HEK293 (cell line): ENCODE results near the gene UBE2E1.

Experiments
- CTCF ChIA-PET: fragments of 350-600 bp; formaldehyde crosslinking; extraction: SDS; loops from one replicate; lab custom pipeline; 2021; ENCODE audit warnings: antibody characterized with exemption; lab: Yijun Ruan, JAX
- POLR2A ChIA-PET: fragments of 300-600 bp; formaldehyde crosslinking; extraction: SDS; loops from one replicate; lab custom pipeline; 2020; ENCODE audit warnings: antibody characterized with exemption, inconsistent platforms; lab: Yijun Ruan, JAX
- H3K27ac ChIP-seq: fragments of 200-500 bp; sonication (Bioruptor generic); 2 replicates; pipeline ENCODE4 v1.5.1; 2014; ENCODE audit warnings: low read depth, low read length, control low read depth, inconsistent platforms; ENCODE audit errors: extremely low read depth
- H3K36me3 ChIP-seq, 2 experiments: fragments of 200-500 bp in 1 of 2; sonication (Bioruptor generic) in 1 of 2; 1 replicate in 1 of 2; 2 replicates in 1 of 2; pipeline ENCODE4 v1.5.1; 2014 to 2017; ENCODE audit warnings: inconsistent platforms in 2 of 2, low read length in 2 of 2; ENCODE audit not compliant: control insufficient read depth in 2 of 2, insufficient read depth in 1 of 2
- H3K4me1 ChIP-seq: fragments of 200-500 bp; sonication (Bioruptor generic); 2 replicates; pipeline ENCODE4 v1.5.1; 2014; ENCODE audit warnings: mild to moderate bottlenecking, low read length, inconsistent platforms; ENCODE audit not compliant: control insufficient read depth, insufficient read depth
- H3K4me3 ChIP-seq: 2 replicates; pipeline ENCODE4 v1.5.1; 2011; ENCODE audit warnings: low read depth, mild to moderate bottlenecking, control low read depth, low read length, moderate library complexity
- H3K9me3 ChIP-seq: fragments of 200-500 bp; sonication (Bioruptor generic); 2 replicates; pipeline ENCODE4 v1.5.1; 2014; ENCODE audit warnings: low read depth, low read length, inconsistent platforms; ENCODE audit not compliant: control insufficient read depth, insufficient read depth
- EGR2 ChIP-seq: fragments of 450-650 bp; formaldehyde crosslinking; IDR thresholded peaks from 2 replicates; pipeline ENCODE4 v1.5.1; 2016; ENCODE audit warnings: low read depth, missing biosample characterization, missing genetic modification characterization
- GLIS1 ChIP-seq: fragments of 450-650 bp; formaldehyde crosslinking; IDR thresholded peaks from 2 replicates; pipeline ENCODE4 v1.5.1; 2016; ENCODE audit warnings: missing biosample characterization, missing genetic modification characterization
- HOXC10 ChIP-seq: sonication (generic); formaldehyde crosslinking; IDR thresholded peaks from 2 replicates; pipeline ENCODE4 v1.8.1; 2023; ENCODE audit warnings: mild to moderate bottlenecking, missing genetic modification reagents
- KLF1 ChIP-seq: fragments of 450-650 bp; formaldehyde crosslinking; IDR thresholded peaks from 2 replicates; pipeline ENCODE4 v1.5.1; 2016; ENCODE audit warnings: missing biosample characterization, missing genetic modification characterization
- YY2 ChIP-seq: fragments of 450-650 bp; formaldehyde crosslinking; IDR thresholded peaks from 2 replicates; pipeline ENCODE4 v1.5.1; 2016; ENCODE audit warnings: missing biosample characterization, missing genetic modification characterization
- ZFP3 ChIP-seq: fragments of 450-650 bp; formaldehyde crosslinking; IDR thresholded peaks from 2 replicates; pipeline ENCODE4 v1.5.1; 2016; ENCODE audit warnings: low read depth, missing biosample characterization, missing genetic modification characterization
- ZNF133 ChIP-seq: fragments of 450-650 bp; formaldehyde crosslinking; IDR thresholded peaks from 2 replicates; pipeline ENCODE4 v1.5.1; 2016; ENCODE audit warnings: missing biosample characterization, missing genetic modification characterization
- ZNF138 ChIP-seq: fragments of 450-650 bp; formaldehyde crosslinking; IDR thresholded peaks from 2 replicates; pipeline ENCODE4 v1.5.1; 2016; ENCODE audit warnings: missing biosample characterization, missing genetic modification characterization, borderline replicate concordance
- ZNF148 ChIP-seq: fragments of 450-650 bp; formaldehyde crosslinking; IDR thresholded peaks from 2 replicates; pipeline ENCODE4 v1.5.0; 2017; ENCODE audit warnings: missing biosample characterization, missing genetic modification characterization, borderline replicate concordance
- ZNF23 ChIP-seq: fragments of 450-650 bp; formaldehyde crosslinking; IDR thresholded peaks from 2 replicates; pipeline ENCODE4 v1.5.1; 2016; ENCODE audit warnings: missing biosample characterization, missing genetic modification characterization, borderline replicate concordance
- ZNF26 ChIP-seq: fragments of 450-650 bp; formaldehyde crosslinking; IDR thresholded peaks from 2 replicates; pipeline ENCODE4 v1.5.1; 2016; ENCODE audit warnings: missing biosample characterization, missing genetic modification characterization
- ZNF266 ChIP-seq: fragments of 450-650 bp; formaldehyde crosslinking; IDR thresholded peaks from 2 replicates; pipeline ENCODE4 v1.5.1; 2016; ENCODE audit warnings: missing biosample characterization, missing genetic modification characterization, low read depth
- ZNF274 ChIP-seq, 2 experiments: fragments of 200-500 bp in 1 of 2; fragments of 450-650 bp in 1 of 2; sonication (Bioruptor generic) in 1 of 2; formaldehyde crosslinking in 1 of 2; IDR thresholded peaks; 2 replicates each; pipeline versions ENCODE4 v1.5.1 to v1.6.1; 2014 to 2016; ENCODE audit warnings: borderline replicate concordance in 1 of 2, inconsistent platforms in 1 of 2, low read length in 1 of 2, missing biosample characterization in 1 of 2, missing genetic modification characterization in 1 of 2
- ZNF292 ChIP-seq: fragments of 450-650 bp; formaldehyde crosslinking; IDR thresholded peaks from 2 replicates; pipeline ENCODE4 v1.5.1; 2016; ENCODE audit warnings: low read depth, missing biosample characterization, missing genetic modification characterization, borderline replicate concordance
- ZNF350 ChIP-seq: fragments of 450-650 bp; formaldehyde crosslinking; IDR thresholded peaks from 2 replicates; pipeline ENCODE4 v1.5.0; 2017; ENCODE audit warnings: missing biosample characterization, mild to moderate bottlenecking, missing genetic modification characterization
- ZNF366 ChIP-seq: fragments of 450-650 bp; formaldehyde crosslinking; conservative IDR thresholded peaks from 2 replicates; pipeline ENCODE4 v1.5.1; 2016; ENCODE audit warnings: missing biosample characterization, missing genetic modification characterization
- ZNF423 ChIP-seq: fragments of 450-650 bp; formaldehyde crosslinking; IDR thresholded peaks from 2 replicates; pipeline ENCODE4 v1.5.1; 2016; ENCODE audit warnings: missing biosample characterization, missing genetic modification characterization
- ZNF514 ChIP-seq: fragments of 450-650 bp; formaldehyde crosslinking; IDR thresholded peaks from 2 replicates; pipeline ENCODE4 v1.5.1; 2016; ENCODE audit warnings: missing biosample characterization, missing genetic modification characterization
- ZNF529 ChIP-seq: fragments of 450-650 bp; formaldehyde crosslinking; IDR thresholded peaks from 2 replicates; pipeline ENCODE4 v1.5.1; 2017; ENCODE audit warnings: missing genetic modification characterization, missing biosample characterization; ENCODE audit not compliant: insufficient replicate concordance
- ZNF555 ChIP-seq: fragments of 450-650 bp; formaldehyde crosslinking; conservative IDR thresholded peaks from 2 replicates; pipeline ENCODE4 v1.5.1; 2017; ENCODE audit warnings: missing biosample characterization, mild to moderate bottlenecking, missing genetic modification characterization, inconsistent platforms
- ZNF624 ChIP-seq: fragments of 450-650 bp; formaldehyde crosslinking; IDR thresholded peaks from 2 replicates; pipeline ENCODE4 v1.5.1; 2017; ENCODE audit warnings: missing biosample characterization, missing genetic modification characterization
- ZNF629 ChIP-seq: fragments of 450-650 bp; formaldehyde crosslinking; IDR thresholded peaks from 2 replicates; pipeline ENCODE4 v1.5.1; 2017; ENCODE audit warnings: missing biosample characterization, missing genetic modification characterization
- ZNF664 ChIP-seq: fragments of 450-650 bp; formaldehyde crosslinking; IDR thresholded peaks from 2 replicates; pipeline ENCODE4 v1.5.1; 2016; ENCODE audit warnings: missing biosample characterization, missing genetic modification characterization

The UBE2E1 gene

GRCh38 chr3:23931597-23931996 is 125.8 kb downstream of the UBE2E1 start:
- TF ChIP-seq ZNF629 (tag by site-specific recombination) = no peak
- TF ChIP-seq ZNF555 (tag by site-specific recombination) = no peak
- peak; percentile 43; the same call in 1 of the 2 replicates for TF ChIP-seq ZNF366 (tag by site-specific recombination)
- TF ChIP-seq ZNF26 = no peak
- no peak for TF ChIP-seq ZNF423 (tag by site-specific recombination)
- no peak for TF ChIP-seq ZNF664 (tag by site-specific recombination)
- no peak for TF ChIP-seq HOXC10
- no peak for TF ChIP-seq ZNF23 (tag by site-specific recombination)
- TF ChIP-seq, all 188 proteins: peak for 1
- ChIA-PET POLR2A (interaction anchor here (1.7 kb wide), 1 partner anchor 15 kb away, joined by 3 read pairs; the partner anchor contains the start of genes NKIRAS1 and RPL15), CTCF (no interaction called here)
- no peaks in the 10 kb centered on the region for H3K4me1 ChIP-seq
- no peak overlapping the region for H3K27ac ChIP-seq
- H3K4me3 ChIP-seq = no peak overlapping the region
- H3K9me3 ChIP-seq = no peaks in the 10 kb centered on the region
- H3K36me3 ChIP-seq = no peaks in the 10 kb centered on the region

- Histone ChIP-seq H3K36me3 (no peaks in the 10 kb centered on the region), H3K9me3 (no peaks in the 10 kb centered on the region), H3K4me1 (no peaks in the 10 kb centered on the region), H3K4me3 (no peak overlapping the region), H3K27ac (no peak overlapping the region)
- TF ChIP-seq ZNF138 (tag by site-specific recombination) (no peak), ZNF133 (tag by site-specific recombination) (no peak), ZNF266 (tag by site-specific recombination) (no peak), ZNF148 (tag by site-specific recombination) (no peak), ZNF529 (tag by site-specific recombination) (no peak), ZNF514 (tag by site-specific recombination) (no peak), YY2 (tag by site-specific recombination) (no peak), ZFP3 (tag by site-specific recombination) (no peak), EGR2 (no peak), ZNF624 (tag by site-specific recombination) (no peak), ZNF292 (tag by site-specific recombination) (no peak), KLF1 (no peak), ZNF350 (tag by site-specific recombination) (no peak), ZNF274 (IDR thresholded peaks at IDR 0.05; ENCODE audit: low read length) (no peak), ZNF274 (tag by site-specific recombination; IDR thresholded peaks at IDR 0.05; ENCODE audit: borderline replicate concordance) (no peak), GLIS1 (tag by site-specific recombination) (no peak)
- POLR2A ChIA-PET = no interaction called here
- CTCF ChIA-PET = no interaction called here
Observed at GRCh38 chr3:23932571-23932970, 126.8 kb downstream of the UBE2E1 start.
